GDM1 (cell line): ENCODE data around the gene KIRREL3.

Source experiments
- DNase-seq: peaks from one replicate; lab custom pipeline; 2025; lab: John Stamatoyannopoulos, UW

KIRREL3 gene

GRCh38 chr11:126485021-126485792, 515.4 kb downstream of the KIRREL3 start:
- DNase-seq = no peak

DNA sequence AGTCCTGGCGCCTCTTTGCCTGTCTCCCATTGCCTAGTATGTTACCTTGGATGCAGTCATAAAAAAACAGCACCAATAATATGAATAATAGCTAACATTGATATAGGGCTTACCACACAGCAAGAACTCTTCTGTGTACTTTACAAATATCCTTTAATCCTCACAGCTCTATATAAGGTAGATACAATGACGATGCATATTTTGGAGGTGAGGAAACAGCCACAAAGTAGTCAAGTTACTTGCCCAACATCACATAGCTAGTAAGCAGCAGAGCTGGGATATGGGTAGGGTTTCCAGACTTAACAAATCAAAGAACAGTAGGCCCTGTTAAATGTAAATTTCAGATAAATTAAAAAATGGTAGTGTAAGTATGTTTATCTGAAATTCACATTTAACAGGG, 516.3 kb downstream of the KIRREL3 start:
- no peak for DNase-seq

DNA sequence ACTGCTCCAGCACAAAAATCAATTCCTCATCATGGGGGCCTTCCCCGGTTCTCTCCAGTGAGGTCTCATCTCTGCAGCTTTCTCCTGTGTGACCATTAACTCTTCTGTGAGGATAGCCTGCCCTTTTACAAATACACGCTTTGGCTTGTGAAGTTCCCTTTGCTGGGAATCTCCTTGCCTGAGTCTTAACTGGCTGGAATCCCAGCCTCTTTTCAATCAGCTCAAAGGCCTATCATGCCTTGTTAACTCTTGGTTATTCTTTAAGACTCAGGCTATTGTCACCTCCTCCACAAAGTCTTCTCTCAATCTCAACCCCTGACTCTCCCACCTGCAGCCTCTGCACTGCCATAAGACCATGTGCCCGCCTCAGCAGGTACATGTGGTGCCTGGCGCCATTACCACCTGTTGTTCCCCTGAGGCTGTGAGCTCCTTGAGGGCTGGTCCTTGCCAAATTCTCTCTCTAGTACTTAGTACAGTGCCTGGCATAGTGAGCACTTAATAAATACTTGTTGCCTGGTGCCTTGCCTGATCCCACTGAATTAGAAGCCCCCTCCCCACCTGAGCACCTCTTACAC, 516.9 kb downstream of the KIRREL3 start:
- DNase-seq = no peak

- DNase-seq = no peak
Measured at GRCh38 chr11:126482586-126483108, 517.9 kb downstream of the KIRREL3 start.

- DNase-seq = no peak
Measured at GRCh38 chr11:126481303-126481680, 519.3 kb downstream of the KIRREL3 start.

DNA sequence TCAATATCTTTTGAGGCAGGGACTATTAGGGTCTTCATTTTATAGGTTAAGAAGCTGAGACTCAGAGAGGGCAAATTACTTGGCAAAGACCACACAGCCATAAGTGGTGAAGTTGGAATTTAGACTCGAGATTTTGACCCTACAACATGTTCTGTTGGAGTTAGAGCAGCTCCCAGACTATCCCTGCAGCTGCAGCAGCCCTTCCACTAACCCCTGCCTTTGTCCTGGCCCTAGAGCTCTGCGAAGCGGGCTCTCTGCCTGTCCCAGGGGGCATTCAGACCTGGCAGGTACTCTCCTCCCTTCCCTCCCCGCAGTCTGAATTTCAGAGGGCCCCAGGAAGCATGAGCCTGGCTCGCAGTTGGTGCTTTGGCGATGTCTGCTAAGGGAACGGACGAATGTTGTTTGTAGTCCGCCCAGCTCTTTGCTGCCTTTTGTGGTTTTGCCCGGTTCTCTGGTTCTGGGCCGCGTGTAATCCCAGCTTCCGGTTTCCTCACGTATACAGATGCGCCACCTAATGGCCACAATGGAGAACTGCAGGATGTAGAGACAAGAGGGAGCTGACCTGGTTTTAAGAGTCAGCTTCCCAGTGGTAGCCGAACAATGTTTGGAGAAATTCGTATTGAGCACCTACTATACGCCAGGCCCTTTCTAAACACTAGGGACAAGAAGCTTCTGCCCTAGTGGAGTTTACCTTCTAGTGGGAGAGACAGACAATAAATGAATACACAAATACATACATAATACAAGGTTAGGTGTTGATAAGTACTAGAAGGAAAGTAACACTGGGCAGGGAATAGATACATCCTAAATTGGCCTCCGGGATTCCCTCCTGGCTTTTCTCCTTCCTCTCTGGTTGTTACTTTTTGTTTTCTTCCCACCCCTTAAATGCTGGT, 519.9 kb downstream of the KIRREL3 start:
- peak; percentile 79 for DNase-seq

DNA sequence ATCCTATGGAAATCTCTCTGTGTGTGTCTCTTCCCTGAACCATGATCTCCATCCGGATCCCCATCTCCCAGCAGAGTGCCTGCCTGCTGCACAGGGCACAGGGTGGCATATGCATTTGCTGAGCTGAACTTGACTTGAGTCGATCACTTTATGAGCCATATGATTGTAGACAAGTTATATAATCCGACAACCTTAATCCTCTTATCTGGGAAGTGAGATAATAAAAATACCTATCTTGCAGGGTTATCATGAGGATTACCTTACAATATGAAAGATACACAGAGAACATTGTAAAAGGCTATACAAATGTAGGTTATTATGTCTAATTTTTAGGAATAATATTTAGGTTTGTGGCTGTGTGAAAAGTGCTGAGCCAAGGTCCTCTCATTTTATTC, 520.6 kb downstream of the KIRREL3 start:
- DNase-seq = no peak

GRCh38 chr11:126479178-126479930, 521.2 kb downstream of the KIRREL3 start:
- no peak for DNase-seq

DNA sequence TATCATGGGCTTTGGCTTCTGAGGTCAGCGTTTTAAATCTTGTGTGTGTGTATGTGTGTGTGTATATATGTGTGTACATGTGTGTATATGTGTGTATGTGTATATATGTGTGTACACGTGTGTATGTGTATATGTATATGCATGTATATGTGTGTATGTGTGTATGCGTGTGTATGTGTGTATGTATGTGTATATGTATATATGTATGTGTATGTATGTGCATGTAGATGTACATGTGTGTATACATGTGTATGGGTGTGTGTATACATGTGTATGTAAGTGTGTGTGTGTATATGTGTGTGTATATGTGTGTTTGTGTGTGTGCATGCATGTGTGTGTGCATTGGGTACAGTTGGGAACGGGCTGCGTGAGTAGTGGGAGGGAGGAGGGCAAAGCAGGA, 522.1 kb downstream of the KIRREL3 start:
- DNase-seq = no peak

- peak; percentile 66 for DNase-seq
Measured at GRCh38 chr11:126477535-126478305, 522.9 kb downstream of the KIRREL3 start.

DNA sequence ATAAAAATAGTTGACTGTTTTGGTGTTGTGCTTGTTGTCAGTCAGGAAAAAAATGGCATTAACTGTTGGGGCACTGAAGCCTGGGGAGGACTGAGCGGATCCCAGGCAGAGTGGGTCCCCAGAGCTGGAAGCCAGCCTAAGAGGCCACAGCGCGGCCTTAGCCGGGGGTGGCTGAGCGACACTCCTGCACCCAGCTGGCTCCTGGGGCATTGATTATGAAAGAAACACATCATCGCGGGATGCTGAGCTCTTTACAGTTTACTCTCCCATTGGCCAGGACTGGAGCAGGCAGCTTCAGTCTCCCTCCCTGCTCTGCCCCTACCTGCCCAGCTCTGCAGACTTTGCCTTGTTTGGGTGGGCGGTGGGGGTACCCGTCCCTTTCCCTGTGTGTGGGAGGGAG, 523.6 kb downstream of the KIRREL3 start:
- DNase-seq = no peak

DNA sequence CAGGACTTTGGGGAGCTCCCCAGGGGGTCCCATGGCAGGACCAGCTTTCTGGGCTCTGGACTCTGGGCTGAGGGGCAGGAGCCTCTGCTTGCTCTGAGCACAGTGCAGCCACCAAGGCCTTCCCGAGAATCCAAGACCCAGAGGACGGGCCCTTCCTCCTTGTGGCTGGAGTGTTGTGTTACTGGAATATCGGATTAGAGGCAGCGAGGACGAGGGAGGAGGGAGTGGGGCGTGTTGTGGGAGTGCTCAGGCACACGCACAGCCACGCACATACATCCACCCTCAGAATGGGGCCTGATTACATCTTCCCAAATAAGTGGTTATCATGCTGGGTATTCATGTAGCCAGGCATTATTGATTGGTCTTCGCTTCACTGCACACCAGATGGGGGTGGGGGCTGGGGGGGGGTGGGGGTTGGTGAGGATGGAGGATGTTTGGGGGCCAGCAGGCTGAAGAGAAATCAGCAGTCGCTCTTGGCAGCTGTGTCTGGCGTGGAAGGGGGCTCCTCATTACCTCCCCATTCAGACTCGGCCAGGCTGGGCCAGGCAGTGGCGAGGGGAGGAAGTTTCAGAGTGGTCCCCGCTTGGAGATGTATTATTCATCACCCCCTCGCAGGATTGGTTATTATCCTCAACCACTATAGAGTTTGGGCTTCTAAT, 524.2 kb downstream of the KIRREL3 start:
- DNase-seq = no peak

- no peak for DNase-seq
Measured at GRCh38 chr11:126475014-126475991, 525.3 kb downstream of the KIRREL3 start.

DNA sequence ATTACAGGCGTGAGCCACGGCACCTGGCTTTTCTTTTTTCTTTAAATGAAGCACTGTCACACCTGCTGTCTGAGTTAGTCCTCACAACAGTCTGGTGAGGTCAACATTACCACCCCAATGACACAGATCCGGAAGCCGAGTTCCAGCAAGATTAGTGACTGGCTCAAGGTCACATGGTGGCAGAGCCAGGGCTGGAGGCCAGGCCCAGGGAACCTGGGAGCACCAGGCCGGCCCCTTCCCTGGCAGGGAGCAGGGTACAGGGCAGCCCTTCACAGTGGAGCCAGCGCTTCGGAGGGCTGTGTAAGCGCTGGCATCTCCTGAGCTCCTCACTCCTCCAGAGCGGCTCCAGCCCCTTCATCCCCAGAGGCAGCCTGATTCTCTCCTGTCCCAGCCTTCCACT, 526.4 kb downstream of the KIRREL3 start:
- DNase-seq = no peak

DNA sequence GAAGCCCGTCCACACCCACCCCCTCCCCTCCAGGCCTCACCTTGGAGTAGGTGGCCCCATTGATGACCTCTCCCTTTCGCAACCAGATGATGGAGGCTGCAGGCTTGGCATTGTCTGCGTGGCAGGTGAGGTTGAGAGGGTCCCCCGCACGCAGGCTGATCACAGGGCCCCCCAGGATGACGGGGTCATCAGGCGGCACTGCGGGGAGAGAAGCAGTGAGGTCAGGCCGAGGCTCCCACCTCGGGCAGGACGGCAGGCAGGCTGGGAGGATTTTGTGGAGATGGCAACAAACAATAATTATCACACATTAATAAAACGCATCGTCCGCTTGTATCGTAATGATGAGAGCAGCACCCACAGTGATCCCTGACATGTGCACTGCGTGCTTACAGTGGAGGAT, 527.3 kb downstream of the KIRREL3 start:
- DNase-seq = no peak

- DNase-seq = peak; percentile 36
Measured at GRCh38 chr11:126469311-126469710, 531.3 kb downstream of the KIRREL3 start.

- DNase-seq = peak; percentile 86
Measured at GRCh38 chr11:126468102-126468521, 532.5 kb downstream of the KIRREL3 start.

GRCh38 chr11:126467471-126467870, 533.1 kb downstream of the KIRREL3 start:
- DNase-seq = no peak

DNA sequence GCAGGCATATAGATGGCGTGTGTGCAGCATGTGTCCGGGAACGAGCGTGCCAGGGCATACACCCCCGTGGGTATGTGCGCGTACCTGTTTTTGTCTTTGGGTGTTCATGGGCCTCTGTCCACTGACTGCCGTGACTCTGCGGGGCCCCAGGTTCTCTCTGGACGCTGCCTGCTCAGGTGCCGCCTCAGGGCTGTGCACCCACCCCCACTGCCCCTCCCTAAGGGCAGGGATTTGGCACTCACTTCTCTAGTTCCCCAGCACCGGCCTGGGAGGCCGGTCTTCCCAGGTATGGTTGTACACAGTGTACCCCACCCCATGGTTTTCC, 533.6 kb downstream of the KIRREL3 start:
- no peak for DNase-seq
